A549 (cell line): ENCODE results near the gene COX10. TPM values are rescaled to one million over a fixed set of nuclear protein-coding genes. Genes with fewer than 3 reads are reported as not detected.

Source experiments
- ATAC-seq, 2 experiments: fragments of 200-7000 bp in 1 of 2; fragments of >200 bp in 1 of 2; cut with Nextera tagmentation in 1 of 2; cut with Tn5 transposase in 1 of 2; 3 replicates each; pipeline versions ENCODE4 v1.8.0 to v1.9.1; 2018 to 2020; ENCODE audit warnings: mild to moderate bottlenecking in 1 of 2, moderate library complexity in 1 of 2
- CTCF ChIA-PET: fragments of 300-600 bp; sonication (Branson Sonifier 250); formaldehyde crosslinking; extraction: SDS; loops from one replicate; lab custom pipeline; 2021; ENCODE audit warnings: antibody characterized with exemption, inconsistent platforms; lab: Yijun Ruan, JAX
- POLR2A ChIA-PET: fragments of 350-600 bp; formaldehyde crosslinking; extraction: SDS; loops from one replicate; lab custom pipeline; 2021; ENCODE audit warnings: antibody characterized with exemption, inconsistent platforms; lab: Yijun Ruan, JAX
- DNase-seq, 2 experiments: peaks; one replicate each; pipeline versions ENCODE4 v3.0.0 to v3.0.0-alpha.2; 2011 to 2016; ENCODE audit warnings: low read depth in 1 of 2, low spot score in 1 of 2
- FAIRE-seq: peaks from 2 replicates; lab custom pipeline; 2011; peaks lifted over from hg19 to GRCh38; lab: Jason Lieb, UNC
- H3K27ac ChIP-seq, 2 experiments: fragments of >200 bp; sonication (Bioruptor Twin); formaldehyde crosslinking; 3 replicates each; pipeline ENCODE4 v1.5.1; 2016 to 2017
- H3K4me1 ChIP-seq: fragments of >200 bp; sonication (Bioruptor Twin); formaldehyde crosslinking; 3 replicates; pipeline ENCODE4 v1.6.1; 2016
- H3K4me2 ChIP-seq: fragments of >200 bp; sonication (Bioruptor Twin); formaldehyde crosslinking; 3 replicates; pipeline ENCODE4 v1.6.1; 2016
- H3K4me3 ChIP-seq: fragments of >200 bp; sonication (Bioruptor Twin); formaldehyde crosslinking; 3 replicates; pipeline ENCODE4 v1.5.1; 2016
- H3K9me3 ChIP-seq: fragments of >200 bp; sonication (Bioruptor Twin); formaldehyde crosslinking; 3 replicates; pipeline ENCODE4 v1.6.1; 2016
- CBX8 ChIP-seq: fragments of 200-600 bp; sonication (generic); IDR thresholded peaks from 2 replicates; pipeline ENCODE4 v1.6.1; 2016
- EP300 ChIP-seq, 2 experiments: fragments of >200 bp; sonication (Bioruptor Twin); formaldehyde crosslinking; IDR thresholded peaks; 2 replicates in 1 of 2; 3 replicates in 1 of 2; pipeline ENCODE4 v1.6.1; 2016 to 2017
- HDAC2 ChIP-seq: fragments of 200-600 bp; sonication (generic); IDR thresholded peaks from 2 replicates; pipeline ENCODE4 v1.6.1; 2016
- HOXA7 ChIP-seq: fragments of 250-450 bp; sonication (Bioruptor Pico); IDR thresholded peaks from 2 replicates; pipeline ENCODE4 v1.5.0; 2020; ENCODE audit warnings: mild to moderate bottlenecking, moderate library complexity
- JUNB ChIP-seq: fragments of >200 bp; sonication (Bioruptor Twin); formaldehyde crosslinking; IDR thresholded peaks from 2 replicates; pipeline ENCODE4 v1.6.1; 2016
- KDM1A ChIP-seq: fragments of 200-600 bp; sonication (generic); IDR thresholded peaks from 2 replicates; pipeline ENCODE4 v1.6.1; 2016; ENCODE audit warnings: low read depth, mild to moderate bottlenecking
- NPAS2 ChIP-seq: fragments of 250-450 bp; sonication (Bioruptor Pico); IDR thresholded peaks from 2 replicates; pipeline ENCODE4 v1.8.0; 2022; ENCODE audit warnings: mild to moderate bottlenecking, moderate library complexity, borderline replicate concordance
- PHF8 ChIP-seq: fragments of 200-600 bp; sonication (generic); IDR thresholded peaks from 2 replicates; pipeline ENCODE4 v1.6.1; 2016; ENCODE audit warnings: low read depth, mild to moderate bottlenecking, antibody characterized with exemption, moderate library complexity, borderline replicate concordance
- RAD21 ChIP-seq, 2 experiments: fragments of >200 bp in 1 of 2; sonication (Bioruptor Twin) in 1 of 2; formaldehyde crosslinking in 1 of 2; IDR thresholded peaks in 1 of 2; conservative IDR thresholded peaks in 1 of 2; 2 replicates in 1 of 2; 3 replicates in 1 of 2; pipeline ENCODE4 v1.6.1; 2012 to 2018; ENCODE audit warnings: inconsistent platforms in 1 of 2
- RARB ChIP-seq: fragments of 250-450 bp; sonication (Bioruptor Pico); IDR thresholded peaks from 2 replicates; pipeline ENCODE4 v1.8.0; 2021; ENCODE audit warnings: mild to moderate bottlenecking, moderate library complexity
- RCOR1 ChIP-seq: fragments of 150-350 bp; IDR thresholded peaks from 2 replicates; pipeline ENCODE4 v1.6.1; 2014; ENCODE audit warnings: antibody characterized with exemption, low read length, low read depth
- RFX5 ChIP-seq: fragments of 450-650 bp; IDR thresholded peaks from 2 replicates; pipeline ENCODE4 v1.7.1; 2014; ENCODE audit warnings: antibody characterized with exemption, mild to moderate bottlenecking, moderate library complexity
- RNF2 ChIP-seq: fragments of 200-600 bp; sonication (generic); IDR thresholded peaks from 2 replicates; pipeline ENCODE4 v1.6.1; 2016; ENCODE audit warnings: low read depth, mild to moderate bottlenecking, antibody characterized with exemption, moderate library complexity, borderline replicate concordance
- SMC3 ChIP-seq: fragments of >200 bp; sonication (Bioruptor Twin); formaldehyde crosslinking; IDR thresholded peaks from 3 replicates; pipeline ENCODE4 v1.6.1; 2018; ENCODE audit warnings: inconsistent platforms
- TP53 ChIP-seq: fragments of 250-450 bp; sonication (Bioruptor Pico); IDR thresholded peaks from 2 replicates; pipeline ENCODE4 v1.5.0; 2021; ENCODE audit warnings: mild to moderate bottlenecking, moderate library complexity
- ZSCAN20 ChIP-seq: fragments of 250-450 bp; sonication (Bioruptor Pico); IDR thresholded peaks from 2 replicates; pipeline ENCODE4 v1.8.0; 2022; ENCODE audit warnings: mild to moderate bottlenecking, moderate library complexity
- WGBS: methylation state at CpG from one replicate; pipeline ENCODE4 v1.1.6; 2017; ENCODE audit errors: missing lambda C conversion rate; 5-methylcytosine and 5-hydroxymethylcytosine counted together
- polyA plus RNA-seq, 4 experiments: library from polyadenylated mRNA; depleted of rRNA in 3 of 4; stranded (reverse); fragments of >200 nt; fragmentation: RNase III in 1 of 4; extraction: RNeasy Plus Mini Kit Qiagen cat#74134 plus additional on column Dnase treatment in 1 of 4; gene quantifications; 2 replicates in 3 of 4; 3 replicates in 1 of 4; pipeline ENCODE4 v1.2.3, GENCODE V29; 2011 to 2017
- TF ChIP-seq, protein P1 (sequence below): fragments of >200 bp; sonication (Bioruptor Twin); formaldehyde crosslinking; IDR thresholded peaks from 3 replicates; pipeline ENCODE4 v1.6.1; 2016
- TF ChIP-seq, protein P2 (sequence below): fragments of 150-350 bp; IDR thresholded peaks from 2 replicates; pipeline ENCODE4 v1.6.1; 2014; ENCODE audit warnings: low read depth, mild to moderate bottlenecking, low read length
- TF ChIP-seq, protein P3 (sequence below): IDR thresholded peaks from 2 replicates; pipeline ENCODE4 v1.6.1; 2012; ENCODE audit warnings: low read depth, borderline replicate concordance
- TF ChIP-seq, protein P4 (sequence below): fragments of 250-450 bp; sonication (Bioruptor Pico); IDR thresholded peaks from 2 replicates; pipeline ENCODE4 v1.5.0; 2020; ENCODE audit warnings: low read depth, mild to moderate bottlenecking, moderate library complexity
- TF ChIP-seq, protein P5 (sequence below): fragments of 250-450 bp; sonication (Bioruptor Pico); IDR thresholded peaks from 2 replicates; pipeline ENCODE4 v1.5.0; 2021; ENCODE audit warnings: mild to moderate bottlenecking, moderate library complexity, borderline replicate concordance

COX10 gene
- polyA plus RNA-seq, 2 of the 4 experiments (the other 2 are of a cell fraction): 15.1 to 25.8 TPM

DNA sequence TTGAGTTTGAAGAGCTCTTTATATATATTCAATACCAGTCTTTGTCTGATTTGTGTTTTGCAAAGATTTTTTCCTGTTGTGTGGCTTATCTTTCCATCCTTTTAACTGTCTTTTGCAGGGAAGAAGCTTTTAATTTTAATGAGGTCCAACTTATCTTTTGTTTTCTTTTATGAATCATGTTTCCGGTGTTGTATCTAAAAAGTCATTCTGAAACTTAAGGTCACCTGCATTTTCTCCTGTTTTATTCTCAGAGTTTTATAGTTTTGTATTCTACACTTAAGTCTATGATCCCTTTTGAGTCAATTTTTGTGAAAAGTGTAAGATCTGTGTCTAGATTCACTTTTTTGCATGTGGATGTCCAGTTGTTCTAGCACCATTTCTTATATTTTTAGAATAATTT, 24.6 kb upstream of the COX10 start:
- FAIRE-seq (no peak), DNase-seq (no peak), ATAC-seq (no peak)
- Histone ChIP-seq H3K9me3 (no peaks in the 10 kb centered on the region), H3K27ac (no peak overlapping the region), H3K4me1 (no peaks in the 10 kb centered on the region), H3K4me3 (no peak overlapping the region), H3K4me2 (no peak overlapping the region)
- CTCF ChIA-PET: interaction anchor here (0.6 to 1.5 kb wide), 2 partner anchors 16 to 257 kb away, joined by 3 read pairs; no protein-coding TSS in a partner anchor
- 29% methylated on average over 1 of the region's 1 CpG for WGBS
- POLR2A ChIA-PET: no interaction called here
- no peak for TF ChIP-seq HOXA7 (CRISPR knock-in tag)
- no peak for TF ChIP-seq NPAS2
- TF ChIP-seq, all 56 proteins: peak for 0

DNA sequence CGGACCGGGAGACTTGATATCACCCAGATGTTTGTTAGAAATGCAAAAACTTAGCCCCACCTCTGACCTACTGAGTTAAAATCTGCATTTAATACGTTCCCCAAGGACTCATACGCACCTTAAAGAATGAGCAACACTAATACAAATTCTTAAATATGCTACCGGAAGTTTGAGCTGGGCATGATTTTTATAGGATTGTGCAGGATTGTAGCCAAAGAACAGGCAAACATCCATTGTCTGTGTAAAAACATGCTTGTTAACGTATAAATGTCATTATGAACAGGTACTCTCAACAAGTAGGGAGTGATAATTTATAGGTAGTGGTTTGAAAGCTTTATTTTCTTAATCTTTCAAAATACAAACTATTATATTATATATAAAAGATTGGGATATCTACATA, 22.3 kb upstream of the COX10 start:
- no peak overlapping the region for H3K4me3 ChIP-seq
- DNase-seq (no peak), FAIRE-seq (no peak), ATAC-seq (no peak)
- no peaks in the 10 kb centered on the region for H3K4me1 ChIP-seq
- 96% methylated on average over 6 of the region's 6 CpGs for WGBS
- POLR2A ChIA-PET: no interaction called here
- H3K27ac ChIP-seq: no peak overlapping the region
- CTCF ChIA-PET: no interaction called here
- H3K9me3 ChIP-seq: no peaks in the 10 kb centered on the region
- TF ChIP-seq HDAC2: no peak
- TF ChIP-seq, protein P1, sequence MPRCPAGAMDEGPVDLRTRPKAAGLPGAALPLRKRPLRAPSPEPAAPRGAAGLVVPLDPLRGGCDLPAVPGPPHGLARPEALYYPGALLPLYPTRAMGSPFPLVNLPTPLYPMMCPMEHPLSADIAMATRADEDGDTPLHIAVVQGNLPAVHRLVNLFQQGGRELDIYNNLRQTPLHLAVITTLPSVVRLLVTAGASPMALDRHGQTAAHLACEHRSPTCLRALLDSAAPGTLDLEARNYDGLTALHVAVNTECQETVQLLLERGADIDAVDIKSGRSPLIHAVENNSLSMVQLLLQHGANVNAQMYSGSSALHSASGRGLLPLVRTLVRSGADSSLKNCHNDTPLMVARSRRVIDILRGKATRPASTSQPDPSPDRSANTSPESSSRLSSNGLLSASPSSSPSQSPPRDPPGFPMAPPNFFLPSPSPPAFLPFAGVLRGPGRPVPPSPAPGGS: no peak
- no peak for TF ChIP-seq PHF8
- TF ChIP-seq, protein P2, sequence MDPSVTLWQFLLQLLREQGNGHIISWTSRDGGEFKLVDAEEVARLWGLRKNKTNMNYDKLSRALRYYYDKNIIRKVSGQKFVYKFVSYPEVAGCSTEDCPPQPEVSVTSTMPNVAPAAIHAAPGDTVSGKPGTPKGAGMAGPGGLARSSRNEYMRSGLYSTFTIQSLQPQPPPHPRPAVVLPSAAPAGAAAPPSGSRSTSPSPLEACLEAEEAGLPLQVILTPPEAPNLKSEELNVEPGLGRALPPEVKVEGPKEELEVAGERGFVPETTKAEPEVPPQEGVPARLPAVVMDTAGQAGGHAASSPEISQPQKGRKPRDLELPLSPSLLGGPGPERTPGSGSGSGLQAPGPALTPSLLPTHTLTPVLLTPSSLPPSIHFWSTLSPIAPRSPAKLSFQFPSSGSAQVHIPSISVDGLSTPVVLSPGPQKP: no peak
- TF ChIP-seq RARB (CRISPR knock-in tag): no peak
- no peak for TF ChIP-seq JUNB
- no peak for TF ChIP-seq RFX5
- TF ChIP-seq, protein P3, sequence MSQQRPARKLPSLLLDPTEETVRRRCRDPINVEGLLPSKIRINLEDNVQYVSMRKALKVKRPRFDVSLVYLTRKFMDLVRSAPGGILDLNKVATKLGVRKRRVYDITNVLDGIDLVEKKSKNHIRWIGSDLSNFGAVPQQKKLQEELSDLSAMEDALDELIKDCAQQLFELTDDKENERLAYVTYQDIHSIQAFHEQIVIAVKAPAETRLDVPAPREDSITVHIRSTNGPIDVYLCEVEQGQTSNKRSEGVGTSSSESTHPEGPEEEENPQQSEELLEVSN: no peak
- no peak for TF ChIP-seq KDM1A
- no peak for TF ChIP-seq CBX8
- TF ChIP-seq ZSCAN20: no peak
- TF ChIP-seq EP300 (IDR thresholded peaks at IDR 0.05): no peak
- TF ChIP-seq, protein P4, sequence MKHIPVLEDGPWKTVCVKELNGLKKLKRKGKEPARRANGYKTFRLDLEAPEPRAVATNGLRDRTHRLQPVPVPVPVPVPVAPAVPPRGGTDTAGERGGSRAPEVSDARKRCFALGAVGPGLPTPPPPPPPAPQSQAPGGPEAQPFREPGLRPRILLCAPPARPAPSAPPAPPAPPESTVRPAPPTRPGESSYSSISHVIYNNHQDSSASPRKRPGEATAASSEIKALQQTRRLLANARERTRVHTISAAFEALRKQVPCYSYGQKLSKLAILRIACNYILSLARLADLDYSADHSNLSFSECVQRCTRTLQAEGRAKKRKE (CRISPR knock-in tag): no peak
- TF ChIP-seq, protein P5, sequence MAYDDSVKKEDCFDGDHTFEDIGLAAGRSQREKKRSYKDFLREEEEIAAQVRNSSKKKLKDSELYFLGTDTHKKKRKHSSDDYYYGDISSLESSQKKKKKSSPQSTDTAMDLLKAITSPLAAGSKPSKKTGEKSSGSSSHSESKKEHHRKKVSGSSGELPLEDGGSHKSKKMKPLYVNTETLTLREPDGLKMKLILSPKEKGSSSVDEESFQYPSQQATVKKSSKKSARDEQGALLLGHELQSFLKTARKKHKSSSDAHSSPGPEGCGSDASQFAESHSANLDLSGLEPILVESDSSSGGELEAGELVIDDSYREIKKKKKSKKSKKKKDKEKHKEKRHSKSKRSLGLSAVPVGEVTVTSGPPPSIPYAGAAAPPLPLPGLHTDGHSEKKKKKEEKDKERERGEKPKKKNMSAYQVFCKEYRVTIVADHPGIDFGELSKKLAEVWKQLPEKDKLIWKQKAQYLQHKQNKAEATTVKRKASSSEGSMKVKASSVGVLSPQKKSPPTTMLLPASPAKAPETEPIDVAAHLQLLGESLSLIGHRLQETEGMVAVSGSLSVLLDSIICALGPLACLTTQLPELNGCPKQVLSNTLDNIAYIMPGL (CRISPR knock-in tag): no peak
- TF ChIP-seq RAD21 (conservative IDR thresholded peaks at IDR 0.05 in 1 of 2, IDR thresholded peaks at IDR 0.05 in 1 of 2): no peak
- no peak for TF ChIP-seq RNF2
- no peak for TF ChIP-seq RCOR1
- no peak for TF ChIP-seq TP53 (CRISPR knock-in tag)
- TF ChIP-seq SMC3: no peak
- no peak overlapping the region for H3K4me2 ChIP-seq
